GM12872 (cell line): Measurements from ENCODE around the gene ATE1.

Experiments
- TF ChIP-seq, protein P1 (sequence below): IDR thresholded peaks from 3 replicates; pipeline ENCODE4 v1.5.1; 2011; ENCODE audit warnings: low read depth, mild to moderate bottlenecking, low read length, moderate library complexity; ENCODE audit not compliant: insufficient read depth

ATE1 gene

DNA sequence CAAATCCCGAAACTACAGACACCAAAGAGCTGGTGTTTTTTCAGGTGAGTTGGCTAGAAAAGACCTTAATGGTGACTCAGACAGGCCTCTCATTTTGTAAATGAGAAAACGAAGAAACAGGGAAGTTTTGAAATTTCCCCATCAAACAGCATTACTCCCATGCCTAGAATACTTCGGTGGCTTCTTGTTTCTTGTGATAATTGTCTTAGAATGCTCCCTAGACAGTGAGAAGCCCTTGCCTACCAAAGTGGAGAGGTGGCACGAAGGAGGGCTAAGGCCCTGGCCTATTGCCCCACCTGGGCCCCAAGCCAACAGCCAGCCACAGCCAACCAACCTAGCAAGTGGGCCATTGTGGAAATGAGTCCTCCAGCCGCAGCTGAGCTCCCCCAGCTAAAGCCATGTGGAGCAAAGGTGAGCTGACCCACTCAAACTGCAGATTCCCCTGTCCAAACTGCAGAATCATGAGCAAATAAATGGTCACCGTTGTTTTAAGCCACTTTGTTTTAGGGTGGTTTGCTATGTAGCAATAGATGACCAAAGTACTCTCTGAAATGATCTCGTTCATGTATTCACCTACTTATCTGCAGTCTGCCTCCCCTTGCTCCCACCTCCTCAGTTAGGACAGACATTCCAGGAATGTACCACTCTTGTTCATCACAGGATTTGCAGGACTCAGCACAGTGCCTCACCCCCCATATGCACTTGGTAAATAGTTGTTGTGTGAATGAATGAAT is 231.9 kb downstream of the ATE1 start:
- TF ChIP-seq, protein P1, sequence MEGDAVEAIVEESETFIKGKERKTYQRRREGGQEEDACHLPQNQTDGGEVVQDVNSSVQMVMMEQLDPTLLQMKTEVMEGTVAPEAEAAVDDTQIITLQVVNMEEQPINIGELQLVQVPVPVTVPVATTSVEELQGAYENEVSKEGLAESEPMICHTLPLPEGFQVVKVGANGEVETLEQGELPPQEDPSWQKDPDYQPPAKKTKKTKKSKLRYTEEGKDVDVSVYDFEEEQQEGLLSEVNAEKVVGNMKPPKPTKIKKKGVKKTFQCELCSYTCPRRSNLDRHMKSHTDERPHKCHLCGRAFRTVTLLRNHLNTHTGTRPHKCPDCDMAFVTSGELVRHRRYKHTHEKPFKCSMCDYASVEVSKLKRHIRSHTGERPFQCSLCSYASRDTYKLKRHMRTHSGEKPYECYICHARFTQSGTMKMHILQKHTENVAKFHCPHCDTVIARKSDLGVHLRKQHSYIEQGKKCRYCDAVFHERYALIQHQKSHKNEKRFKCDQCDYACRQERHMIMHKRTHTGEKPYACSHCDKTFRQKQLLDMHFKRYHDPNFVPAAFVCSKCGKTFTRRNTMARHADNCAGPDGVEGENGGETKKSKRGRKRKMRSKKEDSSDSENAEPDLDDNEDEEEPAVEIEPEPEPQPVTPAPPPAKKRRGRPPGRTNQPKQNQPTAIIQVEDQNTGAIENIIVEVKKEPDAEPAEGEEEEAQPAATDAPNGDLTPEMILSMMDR = no peak

DNA sequence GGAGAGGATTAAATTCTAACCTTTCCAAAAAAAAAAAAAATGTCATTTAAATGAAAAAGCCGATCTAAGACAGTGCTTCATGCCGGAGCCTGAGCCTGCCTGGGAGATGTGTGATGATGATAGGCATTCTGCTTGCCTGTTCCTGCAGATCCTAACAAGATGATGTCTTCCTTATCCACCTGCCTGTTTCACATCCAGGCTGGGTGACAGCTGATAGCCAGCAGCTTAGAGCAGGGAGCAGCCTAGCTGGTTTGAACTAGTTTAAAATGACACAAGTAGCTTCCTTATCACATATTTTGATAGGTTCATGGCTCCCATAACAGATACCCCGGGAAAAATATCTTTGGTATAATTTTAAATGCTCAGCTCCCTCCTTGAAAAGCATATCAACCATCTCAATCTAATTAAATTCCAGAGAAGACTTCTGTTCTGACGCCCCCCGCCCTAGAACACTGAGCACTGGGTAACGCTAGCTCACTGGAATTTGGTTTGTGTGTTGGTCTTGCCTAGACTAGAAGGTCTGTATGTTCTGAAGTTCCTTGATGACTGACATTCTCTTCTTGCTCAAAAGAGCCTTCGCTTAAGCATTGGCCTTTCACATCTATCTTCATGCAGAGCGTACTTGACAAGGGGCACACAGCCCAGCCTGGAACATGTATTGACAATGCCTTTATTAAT is 232.7 kb downstream of the ATE1 start:
- TF ChIP-seq, protein P1 = no peak

DNA sequence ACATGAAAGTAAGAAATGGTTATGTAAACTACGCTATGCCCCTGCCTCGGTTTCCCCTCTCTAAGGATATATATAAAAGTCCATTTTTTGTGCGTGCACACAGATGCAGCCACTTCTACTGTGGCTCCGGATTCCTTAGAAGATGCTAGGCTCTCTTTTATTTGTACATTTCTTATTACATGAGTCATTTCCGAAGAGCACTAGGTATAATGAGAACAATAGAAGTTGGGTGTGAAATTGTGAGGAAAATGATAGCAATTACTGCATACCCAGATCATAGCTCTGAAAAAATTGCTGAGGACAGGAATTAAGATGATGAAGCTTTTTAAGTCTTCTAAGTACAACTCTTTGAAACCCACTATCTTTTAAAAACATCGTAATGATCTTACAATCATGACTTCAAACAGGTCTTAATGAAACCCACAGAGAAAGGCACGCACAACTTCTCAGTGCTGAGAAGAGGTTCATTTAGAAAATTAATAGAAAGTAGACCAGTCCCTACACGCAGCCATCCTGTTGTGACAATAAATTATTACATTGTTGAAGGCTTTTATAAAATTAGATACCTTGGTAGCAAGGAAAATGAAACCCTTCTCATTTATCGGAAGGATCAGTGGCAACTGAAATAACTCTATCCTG is 233.4 kb downstream of the ATE1 start:
- TF ChIP-seq, protein P1 = no peak

DNA sequence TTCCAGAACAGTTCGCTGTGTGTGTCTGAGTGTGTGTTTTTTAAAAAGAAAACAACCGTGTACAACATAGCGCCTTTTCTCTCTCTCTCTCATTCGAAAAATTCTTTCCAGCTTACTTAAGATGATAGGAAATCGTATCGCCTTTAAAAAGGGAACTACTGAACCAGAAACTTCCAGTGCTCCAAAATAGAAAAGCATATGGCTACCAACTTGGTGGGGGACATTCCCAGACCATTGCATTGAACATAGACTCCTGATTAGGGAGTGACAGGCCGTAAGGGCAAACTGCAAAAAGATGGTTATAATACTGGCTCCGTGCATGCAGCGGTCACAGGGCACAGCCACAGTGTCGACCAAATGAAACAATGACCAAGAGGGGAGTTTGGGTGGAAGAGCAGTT is 235.2 kb downstream of the ATE1 start:
- TF ChIP-seq, protein P1 = no peak

DNA sequence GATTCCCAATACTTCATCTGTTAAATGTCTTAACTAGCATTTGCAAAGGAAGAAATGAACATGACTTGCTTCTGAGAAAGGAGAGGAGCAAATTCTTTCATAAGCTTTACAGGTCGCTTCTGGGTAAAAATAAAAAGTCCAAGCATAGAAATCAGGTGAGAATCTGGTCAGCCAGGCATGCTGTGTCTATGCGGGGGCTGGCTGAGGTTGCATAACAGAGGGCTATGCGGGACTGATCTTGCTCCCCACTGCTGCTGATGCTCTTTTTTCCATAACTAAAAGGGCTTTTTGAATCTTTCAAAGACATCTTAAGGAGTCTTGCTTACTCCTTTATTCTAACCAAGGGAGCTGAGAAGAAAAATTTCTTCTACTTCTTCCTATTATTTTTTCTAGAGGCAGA is 236.9 kb downstream of the ATE1 start:
- TF ChIP-seq, protein P1 = no peak
